Endodermal cell (in vitro differentiated cells): Measurements from ENCODE around the gene BACH2. TPM values are rescaled to one million over a fixed set of nuclear protein-coding genes. Genes with fewer than 3 reads are reported as not detected.

Experiments used
- DNase-seq: peaks from one replicate; pipeline ENCODE4 v3.0.0-alpha.2; 2017
- H3K27ac ChIP-seq: 2 replicates; pipeline ENCODE4 v1.5.1; 2013; ENCODE audit warnings: mild to moderate bottlenecking, low read depth, low read length, moderate library complexity
- H3K27me3 ChIP-seq: 2 replicates; pipeline ENCODE4 v1.6.1; 2013; ENCODE audit warnings: mild to moderate bottlenecking, low read length, moderate library complexity; ENCODE audit not compliant: insufficient read depth, control insufficient read depth, poor library complexity, severe bottlenecking
- H3K36me3 ChIP-seq: 2 replicates; pipeline ENCODE4 v1.7.0; 2013; ENCODE audit warnings: mild to moderate bottlenecking, low read length, moderate library complexity; ENCODE audit not compliant: control insufficient read depth, insufficient read depth
- H3K4me1 ChIP-seq: one replicate; pipeline ENCODE4 v1.7.0; 2013; ENCODE audit warnings: low read length; ENCODE audit not compliant: control insufficient read depth, insufficient read depth
- H3K4me3 ChIP-seq: 2 replicates; pipeline ENCODE4 v1.5.1; 2013; ENCODE audit warnings: mild to moderate bottlenecking, low read length, moderate library complexity
- H3K9ac ChIP-seq: 2 replicates; pipeline ENCODE4 v1.6.1; 2013; ENCODE audit warnings: mild to moderate bottlenecking, low read length, moderate library complexity; ENCODE audit not compliant: poor library complexity, severe bottlenecking; ENCODE audit errors: extremely low read depth
- H3K9me3 ChIP-seq: 2 replicates; pipeline ENCODE4 v1.6.1; 2013; ENCODE audit warnings: mild to moderate bottlenecking, low read length, moderate library complexity; ENCODE audit not compliant: control insufficient read depth
- H3K27ac Mint-ChIP-seq: 2 replicates; pipeline ENCODE4 v1.8.0; 2020; ENCODE audit warnings: mixed read lengths
- H3K27me3 Mint-ChIP-seq: 2 replicates; pipeline ENCODE4 v1.8.0; 2021; ENCODE audit warnings: mild to moderate bottlenecking, mixed read lengths; ENCODE audit not compliant: insufficient read depth
- H3K36me3 Mint-ChIP-seq: 2 replicates; pipeline ENCODE4 v1.8.0; 2020; ENCODE audit warnings: low read depth, mixed read lengths
- H3K4me1 Mint-ChIP-seq: 2 replicates; pipeline ENCODE4 v1.8.0; 2020; ENCODE audit warnings: mixed read lengths
- H3K4me3 Mint-ChIP-seq: 2 replicates; pipeline ENCODE4 v1.8.0; 2020; ENCODE audit warnings: mild to moderate bottlenecking, moderate library complexity, mixed read lengths
- H3K9me3 Mint-ChIP-seq: 2 replicates; pipeline ENCODE4 v1.8.0; 2020; ENCODE audit warnings: mild to moderate bottlenecking, mixed read lengths
- CTCF ChIP-seq: fragments of 200-600 bp; sonication (generic); conservative IDR thresholded peaks from 2 replicates; pipeline ENCODE4 v1.5.0; 2021; ENCODE audit warnings: antibody characterized with exemption, mild to moderate bottlenecking
- WGBS, 2 experiments: methylation state at CpG; one replicate each; pipeline versions ENCODE4 v1.1.5 to v1.1.7; 2013; ENCODE audit warnings: missing lambda C conversion rate in 2 of 2, mixed read lengths in 1 of 2; ENCODE audit not compliant: insufficient coverage in 1 of 2, insufficient read length in 1 of 2; 5-methylcytosine and 5-hydroxymethylcytosine counted together
- total RNA-seq, 2 donors: library from RNA; stranded (reverse); fragmentation: NEBNext Ultra II Directional in 1 of 2; extraction: Animal tissue kit (Norgen Biotek cat#: 25700) in 1 of 2; gene quantifications; 2 replicates in 1 of 2; 3 replicates in 1 of 2; pipeline ENCODE4 v1.2.1, GENCODE V29; 2021

Gene BACH2
- total RNA-seq, 2 donors from 2014 or later: 11.0 to 22.3 TPM

- Mint-ChIP-seq H3K36me3 (peaks cover 4% of the 10 kb centered on the region), H3K9me3 (no peaks in the 10 kb centered on the region), H3K4me3 (no peak overlapping the region), H3K27ac (no peak overlapping the region), H3K4me1 (peaks cover 21% of the 10 kb centered on the region), H3K27me3 (no peaks in the 10 kb centered on the region)
- no peak overlapping the region for H3K27ac ChIP-seq
- TF ChIP-seq CTCF: no peak
- H3K4me1 ChIP-seq: peaks cover 6% of the 10 kb centered on the region
- H3K4me3 ChIP-seq: no peak overlapping the region
- no peak overlapping the region for H3K9ac ChIP-seq
- DNase-seq: no peak
- peaks cover 3% of the 10 kb centered on the region for H3K36me3 ChIP-seq
- WGBS, 2 experiments: 95 to 100% methylated on average over 1 to 2 of the region's 2 CpGs
- H3K27me3 ChIP-seq: no peaks in the 10 kb centered on the region
- H3K9me3 ChIP-seq: no peaks in the 10 kb centered on the region
Observed at GRCh38 chr6:90233213-90233612, 63.4 kb downstream of the BACH2 start.

GRCh38 chr6:90231798-90232197 is 64.8 kb downstream of the BACH2 start:
- Histone ChIP-seq H3K4me3 (no peak overlapping the region), H3K9me3 (no peaks in the 10 kb centered on the region), H3K4me1 (peaks cover 6% of the 10 kb centered on the region), H3K36me3 (peaks cover 3% of the 10 kb centered on the region), H3K27ac (no peak overlapping the region), H3K27me3 (no peaks in the 10 kb centered on the region), H3K9ac (no peak overlapping the region)
- no peaks in the 10 kb centered on the region for H3K27me3 Mint-ChIP-seq
- H3K4me3 Mint-ChIP-seq: no peak overlapping the region
- no peak overlapping the region for H3K27ac Mint-ChIP-seq
- no peak for DNase-seq
- no peak for TF ChIP-seq CTCF
- peaks cover 21% of the 10 kb centered on the region for H3K4me1 Mint-ChIP-seq
- no peaks in the 10 kb centered on the region for H3K9me3 Mint-ChIP-seq
- H3K36me3 Mint-ChIP-seq: no peaks in the 10 kb centered on the region
- 92% methylated on average over 1 of the region's 1 CpG; no CpG with 5 or more reads in 1 of the 2 experiments for WGBS, 2 experiments

GRCh38 chr6:90231308-90231707 is 65.3 kb downstream of the BACH2 start:
- no peak overlapping the region for H3K9ac ChIP-seq
- no peaks in the 10 kb centered on the region for H3K9me3 ChIP-seq
- peaks cover 21% of the 10 kb centered on the region for H3K4me1 Mint-ChIP-seq
- TF ChIP-seq CTCF: no peak
- H3K4me3 ChIP-seq: no peak overlapping the region
- peaks cover 3% of the 10 kb centered on the region for H3K36me3 ChIP-seq
- no peak overlapping the region for H3K4me3 Mint-ChIP-seq
- H3K9me3 Mint-ChIP-seq: no peaks in the 10 kb centered on the region
- H3K27ac ChIP-seq: no peak overlapping the region
- peaks cover 6% of the 10 kb centered on the region for H3K4me1 ChIP-seq
- H3K27me3 Mint-ChIP-seq: no peaks in the 10 kb centered on the region
- DNase-seq: no peak
- 92 to 95% methylated on average over 2 of the region's 2 CpGs for WGBS, 2 experiments
- H3K36me3 Mint-ChIP-seq: no peaks in the 10 kb centered on the region
- no peaks in the 10 kb centered on the region for H3K27me3 ChIP-seq
- H3K27ac Mint-ChIP-seq: no peak overlapping the region
